GM21526 (cell line): ENCODE measurements around the gene METTL4.

ENCODE experiments used
- ATAC-seq: cut with Tn5 transposase; IDR thresholded peaks from one replicate; pipeline ENCODE4 v1.9.1; 2021; ENCODE audit warnings: moderate library complexity; ENCODE audit not compliant: unreplicated experiment, low FRiP score

METTL4 gene, protein sequence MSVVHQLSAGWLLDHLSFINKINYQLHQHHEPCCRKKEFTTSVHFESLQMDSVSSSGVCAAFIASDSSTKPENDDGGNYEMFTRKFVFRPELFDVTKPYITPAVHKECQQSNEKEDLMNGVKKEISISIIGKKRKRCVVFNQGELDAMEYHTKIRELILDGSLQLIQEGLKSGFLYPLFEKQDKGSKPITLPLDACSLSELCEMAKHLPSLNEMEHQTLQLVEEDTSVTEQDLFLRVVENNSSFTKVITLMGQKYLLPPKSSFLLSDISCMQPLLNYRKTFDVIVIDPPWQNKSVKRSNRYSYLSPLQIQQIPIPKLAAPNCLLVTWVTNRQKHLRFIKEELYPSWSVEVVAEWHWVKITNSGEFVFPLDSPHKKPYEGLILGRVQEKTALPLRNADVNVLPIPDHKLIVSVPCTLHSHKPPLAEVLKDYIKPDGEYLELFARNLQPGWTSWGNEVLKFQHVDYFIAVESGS

DNA sequence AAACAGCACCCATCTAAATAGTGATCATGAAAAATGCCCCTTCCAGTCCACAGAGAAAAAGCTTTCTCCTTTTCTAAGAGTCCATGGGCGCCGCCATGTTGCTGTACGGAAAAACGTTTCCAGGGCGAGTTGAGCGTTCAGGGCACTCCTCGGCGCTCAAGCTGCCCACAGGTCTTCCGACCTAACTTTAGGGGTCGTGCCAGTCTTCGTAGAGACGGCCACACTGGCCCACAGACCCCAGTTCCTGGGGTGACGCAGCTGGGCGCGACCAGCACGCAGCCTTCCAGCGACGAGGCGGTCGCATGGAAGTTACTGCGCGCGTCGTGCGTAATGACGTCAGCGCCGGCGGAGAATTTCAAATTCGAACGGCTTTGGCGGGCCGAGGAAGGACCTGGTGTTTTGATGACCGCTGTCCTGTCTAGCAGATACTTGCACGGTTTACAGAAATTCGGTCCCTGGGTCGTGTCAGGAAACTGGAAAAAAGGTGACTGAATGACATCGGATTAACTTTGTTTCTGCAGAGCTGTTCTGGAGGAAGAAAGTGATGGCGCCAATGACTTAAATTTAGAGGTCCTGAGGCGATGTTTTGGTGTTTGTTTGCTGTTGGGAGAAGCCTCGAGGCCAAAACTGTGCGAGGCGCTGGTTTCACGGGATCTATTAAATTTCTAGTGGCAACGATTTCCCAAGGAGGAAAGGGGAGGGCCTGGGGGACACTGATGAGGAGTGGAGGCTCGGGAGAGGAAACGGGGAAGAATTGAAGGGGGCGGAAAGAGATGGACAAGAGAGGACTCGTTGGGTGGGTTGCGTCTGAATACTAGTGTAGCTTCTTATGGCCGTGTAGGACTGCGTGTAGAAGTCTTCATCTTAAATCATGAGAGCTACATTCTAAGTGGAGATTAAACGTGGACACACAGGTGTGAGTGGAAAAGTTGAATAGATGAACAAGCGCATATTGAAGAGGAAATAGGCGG, at the start of gene METTL4, which contains the start of gene NDC80:
METTL4 (minus strand) TSS at position 306 of the 971 bp plus-strand sequence. CDS start 4,289 bp downstream, outside the sequence.
NDC80 (plus strand) TSS at position 358 of the 971 bp plus-strand sequence. CDS start 1,429 bp downstream, outside the sequence.
- ATAC-seq: peak; percentile 75

DNA sequence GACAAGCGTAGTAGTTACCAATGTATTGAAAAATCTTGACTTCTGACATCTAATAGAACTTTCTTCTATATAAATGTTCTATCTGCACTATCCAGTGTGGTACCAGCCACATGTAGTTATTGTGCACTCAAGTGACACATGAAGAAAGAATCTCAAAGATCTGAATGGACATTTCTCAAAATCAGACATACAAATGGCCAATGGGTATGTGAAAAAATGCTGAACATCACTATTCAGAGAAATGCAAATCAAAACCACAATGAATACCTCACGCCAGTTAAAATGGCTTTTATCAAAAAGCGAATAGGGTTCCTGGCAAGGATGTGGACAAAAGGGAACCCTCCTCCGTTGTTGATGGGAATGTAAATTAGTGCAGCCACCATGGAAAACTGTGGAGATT, 46.7 kb upstream of the METTL4 start:
- no peak for ATAC-seq

- ATAC-seq: no peak
Observed at GRCh38 chr18:2617401-2617998, 46.2 kb upstream of the METTL4 start.

DNA sequence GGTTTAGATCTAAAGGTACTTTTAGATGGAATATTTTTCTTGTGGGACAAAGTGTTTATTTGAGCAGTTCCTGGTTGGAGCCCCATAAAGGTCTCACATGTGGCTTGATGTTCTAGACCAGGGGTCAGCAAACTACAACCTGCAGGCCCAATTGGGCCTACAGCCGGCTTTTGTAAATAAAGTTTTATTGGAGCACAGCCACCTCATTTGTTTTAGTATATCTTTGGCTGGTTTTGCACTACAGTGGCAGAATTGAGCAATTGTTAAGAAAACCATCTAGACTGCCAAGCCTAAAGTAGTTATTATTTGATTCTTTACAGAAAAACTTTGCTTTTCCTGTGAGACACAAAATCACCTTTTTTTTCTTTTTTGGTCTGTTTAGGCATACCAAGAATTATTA, 41.7 kb upstream of the METTL4 start:
- no peak for ATAC-seq

GRCh38 chr18:2610549-2610948, 39.2 kb upstream of the METTL4 start:
- no peak for ATAC-seq

DNA sequence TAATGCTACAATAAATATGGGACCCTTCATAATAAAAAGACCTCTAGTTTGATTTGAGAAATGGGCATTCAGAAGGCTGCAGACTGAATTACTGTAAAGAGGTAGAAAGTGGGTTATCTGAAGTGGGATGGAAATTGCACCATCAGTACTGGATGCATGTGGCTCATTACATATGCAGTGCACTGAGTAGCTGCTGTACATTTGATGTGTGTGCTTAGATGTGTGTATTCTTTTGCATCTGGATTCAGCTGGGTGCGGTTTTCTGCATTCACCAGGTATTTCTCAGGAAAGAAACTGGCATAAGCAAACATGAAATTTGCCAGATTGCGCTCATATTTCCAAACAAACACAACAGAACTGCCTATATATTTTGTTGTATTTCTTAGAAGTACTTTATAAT, 38.3 kb upstream of the METTL4 start:
- no peak for ATAC-seq

GRCh38 chr18:2606335-2606734, 35.0 kb upstream of the METTL4 start:
- ATAC-seq: no peak

GRCh38 chr18:2602844-2603243, 31.5 kb upstream of the METTL4 start:
- ATAC-seq: no peak

GRCh38 chr18:2597639-2598038, 26.3 kb upstream of the METTL4 start:
- ATAC-seq: no peak

DNA sequence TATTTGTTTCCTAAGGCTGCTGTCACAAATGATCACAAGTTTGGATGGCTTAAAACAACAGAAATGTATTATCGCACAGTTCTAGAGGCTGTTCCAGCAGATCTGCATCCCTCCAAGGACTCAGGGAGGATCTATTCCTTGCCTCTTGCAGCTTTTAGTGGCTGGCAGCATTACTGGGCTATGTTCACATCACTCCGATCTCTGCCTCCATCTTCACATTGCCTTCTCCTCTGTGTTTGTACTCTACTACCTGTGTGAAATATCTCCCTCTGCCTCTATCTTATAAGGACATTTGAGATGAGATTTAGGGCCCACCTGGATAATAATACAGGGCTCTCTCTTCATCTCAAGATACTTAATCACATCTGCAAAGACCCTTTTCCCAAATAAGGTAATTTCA, 19.0 kb upstream of the METTL4 start:
- ATAC-seq: no peak

GRCh38 chr18:2589345-2590068, 18.2 kb upstream of the METTL4 start:
- no peak for ATAC-seq

- ATAC-seq: no peak
Observed at GRCh38 chr18:2588666-2589344, 17.5 kb upstream of the METTL4 start.

- ATAC-seq: no peak
Observed at GRCh38 chr18:2587788-2588187, 16.5 kb upstream of the METTL4 start.

DNA sequence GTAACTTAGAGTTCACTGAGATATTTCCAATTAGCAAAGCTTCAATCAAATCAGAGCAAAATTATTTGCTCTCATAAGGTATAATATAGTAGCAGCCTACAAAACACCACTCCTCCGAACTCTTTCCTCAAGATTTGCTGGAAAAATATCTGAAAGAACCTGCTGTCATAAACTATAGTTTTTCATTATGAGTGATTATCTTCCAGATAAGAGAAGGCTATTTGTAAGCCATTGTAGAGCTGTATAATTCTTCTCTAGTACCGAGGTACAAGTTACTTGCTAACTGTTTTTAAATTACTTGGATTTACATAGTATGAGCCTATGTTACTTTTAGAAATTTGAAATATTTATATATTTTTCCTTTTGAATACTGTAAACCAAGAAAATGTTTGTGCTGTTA, 2.1 kb upstream of the METTL4 start:
- ATAC-seq: no peak

DNA sequence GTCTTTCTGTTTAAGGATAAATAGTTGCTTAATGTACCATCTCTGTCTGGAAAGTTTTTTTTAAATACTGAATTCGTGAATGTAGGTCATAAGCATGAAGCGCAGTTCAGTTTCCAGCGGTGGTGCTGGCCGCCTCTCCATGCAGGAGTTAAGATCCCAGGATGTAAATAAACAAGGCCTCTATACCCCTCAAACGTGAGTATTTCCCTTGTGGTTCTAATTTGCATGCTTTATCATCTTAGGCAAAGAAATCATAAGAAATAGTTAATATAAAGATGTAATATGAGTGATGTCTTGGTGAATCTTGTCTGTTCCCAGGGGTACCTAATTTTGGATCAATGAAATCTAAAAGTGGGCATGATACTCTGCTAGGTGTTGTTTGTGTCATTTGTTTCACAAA, 1.6 kb upstream of the METTL4 start:
- no peak for ATAC-seq

- ATAC-seq: peak; percentile 6
Observed at GRCh38 chr18:2572171-2572569, 865 bp upstream of the METTL4 start.

DNA sequence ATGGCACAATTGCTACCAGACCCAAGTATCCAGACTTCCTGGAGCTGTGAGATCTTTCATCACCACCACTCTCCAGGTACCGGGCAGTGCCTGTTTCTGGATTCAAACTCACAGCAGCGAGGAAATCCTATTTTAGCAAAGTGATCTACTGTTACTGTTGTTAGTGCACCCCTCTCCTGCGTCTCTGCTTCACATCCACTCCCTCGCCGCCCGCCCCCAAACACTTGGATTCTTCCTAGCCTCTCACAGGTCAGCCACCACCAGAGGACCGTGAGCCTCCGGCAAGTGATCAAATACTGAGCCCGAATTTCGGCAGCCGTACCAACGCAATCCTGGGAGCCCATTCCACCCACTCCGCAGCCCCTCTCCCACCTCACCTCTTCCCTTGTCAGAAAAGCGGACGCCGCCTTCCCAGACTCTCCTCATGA, 519 bp downstream of the METTL4 start:
- ATAC-seq: peak; percentile 53

GRCh38 chr18:2569338-2570207, 1.7 kb downstream of the METTL4 start:
- ATAC-seq: no peak

- no peak for ATAC-seq
Observed at GRCh38 chr18:2568605-2569004, 2.7 kb downstream of the METTL4 start.
